ENCODE data around the gene MOB2. TPM values are rescaled to one million over a fixed set of nuclear protein-coding genes. Genes with fewer than 3 reads are reported as not detected.

Gene MOB2
- total RNA-seq, 1 donor from 2014 or later = 34.1 TPM

- intact Hi-C loops (cut with DNase I) = loop anchor here (5.0 kb wide), 1 partner anchor 59 kb away; no protein-coding TSS in a partner anchor
- Histone ChIP-seq H3K4me1 (peaks cover 37% of the 10 kb centered on the region), H3K9me3 (no peaks in the 10 kb centered on the region), H3K27ac (no peak overlapping the region), H3K27me3 (no peaks in the 10 kb centered on the region), H3K36me3 (no peaks in the 10 kb centered on the region), H3K4me3 (no peak overlapping the region)
- TF ChIP-seq POLR2A (IDR thresholded peaks at IDR 0.05) = no peak
- no peak for TF ChIP-seq POLR2AphosphoS5 (IDR thresholded peaks at IDR 0.05; ENCODE audit: insufficient read depth in 1 of 2, low read depth in 1 of 2)
- TF ChIP-seq, protein P1, sequence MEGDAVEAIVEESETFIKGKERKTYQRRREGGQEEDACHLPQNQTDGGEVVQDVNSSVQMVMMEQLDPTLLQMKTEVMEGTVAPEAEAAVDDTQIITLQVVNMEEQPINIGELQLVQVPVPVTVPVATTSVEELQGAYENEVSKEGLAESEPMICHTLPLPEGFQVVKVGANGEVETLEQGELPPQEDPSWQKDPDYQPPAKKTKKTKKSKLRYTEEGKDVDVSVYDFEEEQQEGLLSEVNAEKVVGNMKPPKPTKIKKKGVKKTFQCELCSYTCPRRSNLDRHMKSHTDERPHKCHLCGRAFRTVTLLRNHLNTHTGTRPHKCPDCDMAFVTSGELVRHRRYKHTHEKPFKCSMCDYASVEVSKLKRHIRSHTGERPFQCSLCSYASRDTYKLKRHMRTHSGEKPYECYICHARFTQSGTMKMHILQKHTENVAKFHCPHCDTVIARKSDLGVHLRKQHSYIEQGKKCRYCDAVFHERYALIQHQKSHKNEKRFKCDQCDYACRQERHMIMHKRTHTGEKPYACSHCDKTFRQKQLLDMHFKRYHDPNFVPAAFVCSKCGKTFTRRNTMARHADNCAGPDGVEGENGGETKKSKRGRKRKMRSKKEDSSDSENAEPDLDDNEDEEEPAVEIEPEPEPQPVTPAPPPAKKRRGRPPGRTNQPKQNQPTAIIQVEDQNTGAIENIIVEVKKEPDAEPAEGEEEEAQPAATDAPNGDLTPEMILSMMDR (IDR thresholded peaks at IDR 0.05) = no peak
- DNase-seq (ENCODE audit: extremely low spot score in 2 of 2) = no peak
Measured at GRCh38 chr11:1457856-1458255, 28.7 kb downstream of the MOB2 start.

- Histone ChIP-seq H3K4me3 (no peak overlapping the region), H3K27ac (no peak overlapping the region), H3K9me3 (no peaks in the 10 kb centered on the region), H3K27me3 (no peaks in the 10 kb centered on the region), H3K36me3 (no peaks in the 10 kb centered on the region), H3K4me1 (peaks cover 37% of the 10 kb centered on the region)
- DNase-seq (ENCODE audit: extremely low spot score in 2 of 2) = no peak
- TF ChIP-seq POLR2AphosphoS5 (IDR thresholded peaks at IDR 0.05; ENCODE audit: insufficient read depth in 1 of 2, low read depth in 1 of 2) (no peak), POLR2A (IDR thresholded peaks at IDR 0.05) (no peak)
- TF ChIP-seq, protein P1 (IDR thresholded peaks at IDR 0.05) = no peak
- intact Hi-C loops (cut with DNase I) = loop anchor here (5.0 kb wide), 1 partner anchor 60 kb away; no protein-coding TSS in a partner anchor
Measured at GRCh38 chr11:1457326-1457680, 29.3 kb downstream of the MOB2 start.

- Histone ChIP-seq H3K4me3 (no peak overlapping the region), H3K36me3 (no peaks in the 10 kb centered on the region), H3K27ac (no peak overlapping the region), H3K9me3 (no peaks in the 10 kb centered on the region), H3K4me1 (peaks cover 37% of the 10 kb centered on the region), H3K27me3 (no peaks in the 10 kb centered on the region)
- no peak for DNase-seq (ENCODE audit: extremely low spot score in 2 of 2)
- TF ChIP-seq, protein P1 (IDR thresholded peaks at IDR 0.05) = no peak
- TF ChIP-seq POLR2AphosphoS5 (IDR thresholded peaks at IDR 0.05; ENCODE audit: insufficient read depth in 1 of 2, low read depth in 1 of 2) (no peak), POLR2A (IDR thresholded peaks at IDR 0.05) (no peak)
- intact Hi-C loops (cut with DNase I) = loop anchor here (5.0 kb wide), 1 partner anchor 61 kb away; no protein-coding TSS in a partner anchor
Measured at GRCh38 chr11:1456596-1457325, 29.8 kb downstream of the MOB2 start.

- no peaks in the 10 kb centered on the region for H3K36me3 ChIP-seq
- TF ChIP-seq, protein P1 (IDR thresholded peaks at IDR 0.05) = no peak
- TF ChIP-seq POLR2A (IDR thresholded peaks at IDR 0.05) (no peak), POLR2AphosphoS5 (IDR thresholded peaks at IDR 0.05; ENCODE audit: insufficient read depth in 1 of 2, low read depth in 1 of 2) (no peak)
- intact Hi-C loops (cut with DNase I) = loop anchor here (5.0 kb wide), 1 partner anchor 61 kb away; no protein-coding TSS in a partner anchor
- H3K9me3 ChIP-seq = no peaks in the 10 kb centered on the region
- H3K4me3 ChIP-seq = no peak overlapping the region
- H3K27ac ChIP-seq = no peak overlapping the region
- H3K4me1 ChIP-seq = peaks cover 32% of the 10 kb centered on the region
- no peak for DNase-seq (ENCODE audit: extremely low spot score in 2 of 2)
- no peaks in the 10 kb centered on the region for H3K27me3 ChIP-seq
Measured at GRCh38 chr11:1456176-1456575, 30.4 kb downstream of the MOB2 start.

GRCh38 chr11:1455763-1456060, 30.9 kb downstream of the MOB2 start:
- H3K4me1 ChIP-seq = peaks cover 28% of the 10 kb centered on the region
- no peak for DNase-seq (ENCODE audit: extremely low spot score in 2 of 2)
- intact Hi-C loops (cut with DNase I) = loop anchor here (5.0 kb wide), 1 partner anchor 62 kb away; no protein-coding TSS in a partner anchor
- no peaks in the 10 kb centered on the region for H3K27me3 ChIP-seq
- H3K9me3 ChIP-seq = no peaks in the 10 kb centered on the region
- H3K4me3 ChIP-seq = no peak overlapping the region
- TF ChIP-seq POLR2A (IDR thresholded peaks at IDR 0.05) (no peak), POLR2AphosphoS5 (IDR thresholded peaks at IDR 0.05; ENCODE audit: insufficient read depth in 1 of 2, low read depth in 1 of 2) (no peak)
- TF ChIP-seq, protein P1 (IDR thresholded peaks at IDR 0.05) = no peak
- no peaks in the 10 kb centered on the region for H3K36me3 ChIP-seq
- no peak overlapping the region for H3K27ac ChIP-seq

All from vagina (tissue), 2 donors.